Gastrocnemius medialis (tissue), 4 donors: ENCODE measurements around the gene CXCL14. TPM values are rescaled to one million over a fixed set of nuclear protein-coding genes. Genes with fewer than 3 reads are reported as not detected.

Experiments used
- ATAC-seq, 2 donors: fragments of 150-250 bp; one replicate each; pipeline ENCODE4 v1.9.1; 2016
- DNase-seq, 2 donors: peaks; one replicate each; pipeline ENCODE4 v3.0.0-alpha.2; 2019
- H3K27ac ChIP-seq, 4 donors: fragments of 200-600 bp; sonication (generic); 1 replicate in 1 of 4; 2 replicates in 3 of 4; pipeline ENCODE4 v1.5.1; 2016 to 2018; ENCODE audit warnings: mild to moderate bottlenecking in 2 of 4, moderate library complexity in 1 of 4
- H3K27me3 ChIP-seq, 3 donors: fragments of 200-600 bp; sonication (generic) in 2 of 3; 1 replicate in 1 of 3; 2 replicates in 2 of 3; pipeline versions ENCODE4 v1.5.1 to v1.6.0; 2016 to 2019; ENCODE audit warnings: mild to moderate bottlenecking in 1 of 3, moderate library complexity in 1 of 3
- H3K36me3 ChIP-seq, 2 donors: fragments of 200-600 bp; sonication (generic) in 1 of 2; one replicate each; pipeline ENCODE4 v1.5.1; 2017 to 2018
- H3K4me1 ChIP-seq, 2 donors: fragments of 200-600 bp; sonication (generic) in 1 of 2; one replicate each; pipeline ENCODE4 v1.5.1; 2016 to 2017; ENCODE audit warnings: mild to moderate bottlenecking in 2 of 2
- H3K4me3 ChIP-seq, 4 donors: fragments of 200-600 bp; sonication (generic) in 3 of 4; 1 replicate in 1 of 4; 2 replicates in 3 of 4; pipeline ENCODE4 v1.5.1; 2016 to 2019; ENCODE audit warnings: mild to moderate bottlenecking in 2 of 4
- H3K9me3 ChIP-seq, 3 donors: fragments of 200-600 bp; sonication (generic) in 2 of 3; 1 replicate in 1 of 3; 2 replicates in 2 of 3; pipeline ENCODE4 v1.5.1; 2016 to 2019
- CTCF ChIP-seq, 5 experiments: fragments of 450-650 bp in 3 of 5; fragments of 200-600 bp in 2 of 5; sonication (generic) in 2 of 5; IDR thresholded peaks in 4 of 5; conservative IDR thresholded peaks in 1 of 5; 1 replicate in 4 of 5; 2 replicates in 1 of 5; pipeline ENCODE4 v1.5.1; 2016 to 2019; ENCODE audit warnings: antibody characterized with exemption in 5 of 5, mild to moderate bottlenecking in 3 of 5, moderate library complexity in 3 of 5
- POLR2A ChIP-seq, 2 donors: fragments of 450-650 bp; IDR thresholded peaks; one replicate each; pipeline ENCODE4 v1.6.1; 2017; ENCODE audit warnings: antibody characterized with exemption in 2 of 2, mild to moderate bottlenecking in 2 of 2, moderate library complexity in 2 of 2
- in situ Hi-C, 4 donors: fragments of 200-750 bp; cut with MboI; loops; one replicate each; pipeline versions ENCODE4 v1.15.0 to v1.8.0; 2017; ENCODE audit warnings: low sequenced_read_pairs in 4 of 4
- intact Hi-C: fragments of 100-400 bp; cut with DNase I; formaldehyde crosslinking; loops from one replicate; pipeline ENCODE4 v1.15.1; 2023; ENCODE audit warnings: low total_unique reads
- total RNA-seq, 4 donors: library from RNA; depleted of rRNA; stranded (reverse); fragments of >200 nt; gene quantifications; one replicate each; pipeline versions ENCODE4 v1.1.0 to v1.2.3, GENCODE V29; 2016

The CXCL14 gene
- total RNA-seq, 4 donors from 2014 or later: 2.3 to 96.2 (median 17.8) TPM

- no peak for ATAC-seq
- no peak overlapping the region for H3K27ac ChIP-seq
- H3K36me3 ChIP-seq: no peaks in the 10 kb centered on the region
- no peaks in the 10 kb centered on the region for H3K4me1 ChIP-seq
- H3K9me3 ChIP-seq: no peaks in the 10 kb centered on the region
- no peaks in the 10 kb centered on the region for H3K27me3 ChIP-seq
- H3K4me3 ChIP-seq: no peak overlapping the region
- intact Hi-C loops: no loop called here
- in situ Hi-C loops: no loop called here
- DNase-seq: no peak
- TF ChIP-seq POLR2A (IDR thresholded peaks at IDR 0.05): no peak
- TF ChIP-seq CTCF (IDR thresholded peaks at IDR 0.05 in 4 of 5, conservative IDR thresholded peaks at IDR 0.05 in 1 of 5): no peak
These were observed 20.8 kb upstream of the CXCL14 start for GRCh38 chr5:135599421-135600151.

GRCh38 chr5:135598691-135599395, 20.1 kb upstream of the CXCL14 start:
- Histone ChIP-seq H3K27me3 (no peaks in the 10 kb centered on the region), H3K4me1 (no peaks in the 10 kb centered on the region), H3K9me3 (no peaks in the 10 kb centered on the region), H3K4me3 (no peak overlapping the region), H3K36me3 (no peaks in the 10 kb centered on the region), H3K27ac (no peak overlapping the region)
- TF ChIP-seq CTCF (IDR thresholded peaks at IDR 0.05 in 4 of 5, conservative IDR thresholded peaks at IDR 0.05 in 1 of 5) (no peak), POLR2A (IDR thresholded peaks at IDR 0.05) (no peak)
- no peak for DNase-seq
- no peak for ATAC-seq
- intact Hi-C loops: no loop called here
- in situ Hi-C loops: no loop called here

- no peaks in the 10 kb centered on the region for H3K4me1 ChIP-seq
- DNase-seq: no peak
- no peaks in the 10 kb centered on the region for H3K9me3 ChIP-seq
- no peak overlapping the region for H3K27ac ChIP-seq
- no peak for ATAC-seq
- no peak overlapping the region for H3K4me3 ChIP-seq
- no peaks in the 10 kb centered on the region for H3K36me3 ChIP-seq
- H3K27me3 ChIP-seq: no peaks in the 10 kb centered on the region
- TF ChIP-seq POLR2A (IDR thresholded peaks at IDR 0.05) (no peak), CTCF (IDR thresholded peaks at IDR 0.05 in 4 of 5, conservative IDR thresholded peaks at IDR 0.05 in 1 of 5) (no peak)
- in situ Hi-C loops (no loop called here), intact Hi-C loops (no loop called here)
These were observed 18.0 kb upstream of the CXCL14 start for GRCh38 chr5:135596788-135597187.

GRCh38 chr5:135596157-135596763, 17.5 kb upstream of the CXCL14 start:
- Histone ChIP-seq H3K27ac (no peak overlapping the region), H3K27me3 (no peaks in the 10 kb centered on the region), H3K9me3 (no peaks in the 10 kb centered on the region), H3K4me1 (no peaks in the 10 kb centered on the region), H3K4me3 (no peak overlapping the region), H3K36me3 (no peaks in the 10 kb centered on the region)
- TF ChIP-seq CTCF (IDR thresholded peaks at IDR 0.05 in 4 of 5, conservative IDR thresholded peaks at IDR 0.05 in 1 of 5): no peak
- TF ChIP-seq POLR2A (IDR thresholded peaks at IDR 0.05): no peak
- DNase-seq: no peak
- no peak for ATAC-seq
- intact Hi-C loops (no loop called here), in situ Hi-C loops (no loop called here)
